GM18519 (cell line): Measurements from ENCODE around the gene DUOX2.
"Not testable (repeated sequence)": the region's sequence is repeated elsewhere in the genome, so short reads cannot be mapped to it uniquely, and the experiment has no call there.

Experiments
- ATAC-seq: cut with Tn5 transposase; IDR thresholded peaks from one replicate; pipeline ENCODE4 v1.9.1; 2021; ENCODE audit warnings: mild to moderate bottlenecking, moderate library complexity; ENCODE audit not compliant: unreplicated experiment, low FRiP score

Gene DUOX2

GRCh38 chr15:45079201-45079600 lies 34.8 kb downstream of the DUOX2 start:
- ATAC-seq = not testable (repeated sequence)

- not testable (repeated sequence) for ATAC-seq
Measured at GRCh38 chr15:45077391-45077790, 36.6 kb downstream of the DUOX2 start.

GRCh38 chr15:45075440-45076320 lies 38.3 kb downstream of the DUOX2 start:
- not testable (repeated sequence) for ATAC-seq

GRCh38 chr15:45073602-45074001 lies 40.4 kb downstream of the DUOX2 start:
- not testable (repeated sequence) for ATAC-seq

- not testable (repeated sequence) for ATAC-seq
Measured at GRCh38 chr15:45069942-45070360, 44.0 kb downstream of the DUOX2 start.

- no peak for ATAC-seq
Measured at GRCh38 chr15:45064386-45064785, 49.6 kb downstream of the DUOX2 start.

- ATAC-seq = not testable (repeated sequence)
Measured at GRCh38 chr15:45062301-45062700, 51.7 kb downstream of the DUOX2 start.

- ATAC-seq = not testable (repeated sequence)
Measured at GRCh38 chr15:45058690-45059675, 55.0 kb downstream of the DUOX2 start.

GRCh38 chr15:45052676-45053075 lies 61.3 kb downstream of the DUOX2 start:
- ATAC-seq = not testable (repeated sequence)

GRCh38 chr15:45050587-45050986 lies 63.4 kb downstream of the DUOX2 start:
- no peak for ATAC-seq

GRCh38 chr15:45048794-45049631 lies 65.0 kb downstream of the DUOX2 start:
- peak; percentile 74 for ATAC-seq

- not testable (repeated sequence) for ATAC-seq
Measured at GRCh38 chr15:45048449-45048793, 65.6 kb downstream of the DUOX2 start.

- ATAC-seq = not testable (repeated sequence)
Measured at GRCh38 chr15:45044270-45044669, 69.7 kb downstream of the DUOX2 start.

GRCh38 chr15:45042859-45043258 lies 71.1 kb downstream of the DUOX2 start:
- not testable (repeated sequence) for ATAC-seq
